GM21526 (cell line): Measurements from ENCODE around the gene SEPTIN1.

Experiments
- ATAC-seq: cut with Tn5 transposase; IDR thresholded peaks from one replicate; pipeline ENCODE4 v1.9.1; 2021; ENCODE audit warnings: moderate library complexity; ENCODE audit not compliant: unreplicated experiment, low FRiP score

The SEPTIN1 gene

GRCh38 chr16:30358990-30359870 is 23.1 kb downstream of the SEPTIN1 start:
- ATAC-seq = no peak

- ATAC-seq = no peak
These were observed 23.8 kb downstream of the SEPTIN1 start for GRCh38 chr16:30358577-30358936.

GRCh38 chr16:30357715-30358576 is 24.4 kb downstream of the SEPTIN1 start:
- ATAC-seq = no peak

GRCh38 chr16:30357085-30357714 is 25.2 kb downstream of the SEPTIN1 start:
- ATAC-seq = no peak

GRCh38 chr16:30356401-30357084 is 25.8 kb downstream of the SEPTIN1 start:
- no peak for ATAC-seq

- ATAC-seq = no peak
These were observed 26.4 kb downstream of the SEPTIN1 start for GRCh38 chr16:30355954-30356308.

- peak; percentile 45 for ATAC-seq
These were observed 27.0 kb downstream of the SEPTIN1 start, which contains the start of gene CD2BP2 for GRCh38 chr16:30355144-30355953. TSS of gene CD2BP2 (minus strand) at chr16:30355308. CDS start at chr16:30354681, 627 bp downstream.

GRCh38 chr16:30354423-30355143 is 27.8 kb downstream of the SEPTIN1 start:
- ATAC-seq = peak; percentile 2

GRCh38 chr16:30353438-30354129 is 28.8 kb downstream of the SEPTIN1 start:
- ATAC-seq = no peak

GRCh38 chr16:30352488-30353401 is 29.6 kb downstream of the SEPTIN1 start:
- ATAC-seq = no peak

- no peak for ATAC-seq
These were observed 30.6 kb downstream of the SEPTIN1 start for GRCh38 chr16:30351586-30352419.

GRCh38 chr16:30351001-30351441 is 31.3 kb downstream of the SEPTIN1 start:
- ATAC-seq = no peak

GRCh38 chr16:30350134-30350871 is 32.1 kb downstream of the SEPTIN1 start:
- no peak for ATAC-seq

GRCh38 chr16:30349675-30350074 is 32.7 kb downstream of the SEPTIN1 start:
- no peak for ATAC-seq

- no peak for ATAC-seq
These were observed 33.4 kb downstream of the SEPTIN1 start for GRCh38 chr16:30348929-30349328.

- ATAC-seq = no peak
These were observed 34.2 kb downstream of the SEPTIN1 start for GRCh38 chr16:30348113-30348512.
